DMS114 treated with DMSO at 0.1 percent for 48 hours (cell line): Measurements from ENCODE around the gene FUT7.
"Not testable (repeated sequence)": the region's sequence is repeated elsewhere in the genome, so short reads cannot be mapped to it uniquely, and the experiment has no call there.

Experiments used
- DNase-seq: peaks from one replicate; lab custom pipeline; 2025; ENCODE audit not compliant: unreplicated experiment; lab: John Stamatoyannopoulos, UW

The FUT7 gene

GRCh38 chr9:137066096-137066861 is 34.4 kb upstream of the FUT7 start:
- DNase-seq, result no peak

- no peak for DNase-seq
These were observed 33.6 kb upstream of the FUT7 start for GRCh38 chr9:137065336-137065967.

GRCh38 chr9:137064880-137065164 is 32.9 kb upstream of the FUT7 start:
- DNase-seq, result no peak

GRCh38 chr9:137064027-137064879 is 32.4 kb upstream of the FUT7 start:
- no peak for DNase-seq

- no peak for DNase-seq
These were observed 31.6 kb upstream of the FUT7 start for GRCh38 chr9:137063311-137064026.

- DNase-seq, result not testable (repeated sequence)
These were observed 30.9 kb upstream of the FUT7 start for GRCh38 chr9:137062798-137063197.

- no peak for DNase-seq
These were observed 30.5 kb upstream of the FUT7 start for GRCh38 chr9:137062384-137062783.

- DNase-seq, result no peak
These were observed 26.8 kb upstream of the FUT7 start for GRCh38 chr9:137058521-137059234.

GRCh38 chr9:137057545-137057944 is 25.7 kb upstream of the FUT7 start:
- DNase-seq, result no peak

GRCh38 chr9:137056739-137057415 is 25.0 kb upstream of the FUT7 start:
- DNase-seq, result no peak

- DNase-seq, result no peak
These were observed 23.8 kb upstream of the FUT7 start for GRCh38 chr9:137055385-137056364.

GRCh38 chr9:137054932-137055384 is 23.1 kb upstream of the FUT7 start:
- no peak for DNase-seq

- no peak for DNase-seq
These were observed 22.4 kb upstream of the FUT7 start, which contains the start of gene ENTPD2 for GRCh38 chr9:137053944-137054931. Gene ENTPD2 (minus strand): TSS chr9:137054061. CDS start chr9:137053997, 64 bp downstream.

GRCh38 chr9:137052998-137053943 is 21.4 kb upstream of the FUT7 start:
- DNase-seq, result no peak

GRCh38 chr9:137052293-137052692 is 20.4 kb upstream of the FUT7 start:
- DNase-seq, result no peak

GRCh38 chr9:137051145-137051724 is 19.3 kb upstream of the FUT7 start:
- DNase-seq, result no peak
